ENCODE results near the gene MPPED1.

The MPPED1 gene

DNA sequence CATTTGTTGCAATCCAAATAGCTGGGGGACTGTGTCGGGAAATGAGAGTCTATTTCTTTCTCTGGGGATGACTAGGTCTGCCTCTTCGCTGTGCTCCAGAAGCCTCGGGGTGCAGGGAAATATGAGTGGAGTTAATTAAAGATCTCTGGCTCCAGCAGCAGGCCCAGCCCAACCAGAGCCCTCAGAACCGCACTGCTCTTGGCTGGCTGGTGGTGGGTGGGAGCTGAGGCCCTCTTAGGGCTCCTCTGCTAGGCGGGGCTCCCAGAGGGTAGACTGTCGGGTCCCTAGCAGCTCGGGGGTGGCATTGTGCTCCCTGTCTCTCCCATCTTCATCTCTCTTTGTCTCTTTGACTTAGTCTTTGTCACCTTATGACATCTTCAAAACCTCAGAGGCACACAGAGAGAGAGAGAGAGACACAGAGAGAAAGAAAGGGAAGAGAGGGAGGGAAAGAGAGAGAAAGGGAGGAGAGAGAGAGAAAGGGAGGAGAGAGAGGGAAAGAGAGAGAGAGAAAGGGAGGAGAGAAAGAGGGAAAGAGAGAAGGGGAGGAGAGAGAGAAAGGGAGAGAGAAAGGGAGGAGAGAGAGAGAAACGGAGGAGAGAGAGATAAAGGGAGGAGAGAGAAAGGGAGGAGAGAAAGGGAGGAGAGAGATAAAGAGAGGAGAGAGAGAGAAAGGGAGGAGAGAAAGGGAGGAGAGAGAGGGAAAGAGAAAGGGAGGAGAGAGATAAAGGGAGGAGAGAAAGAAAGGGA lies 20.2 kb downstream of the MPPED1 start:
- Mint-ChIP-seq H3K27me3 (ENCODE audit: low read depth, poor library complexity) (peaks cover 50% of the 10 kb centered on the region), H3K4me1 (peaks cover 12% of the 10 kb centered on the region), H3K4me3 (no peak overlapping the region), H3K9me3 (no peaks in the 10 kb centered on the region), H3K27ac (no peak overlapping the region), H3K36me3 (ENCODE audit: low read depth) (no peaks in the 10 kb centered on the region)
- no peak for DNase-seq
- TF ChIP-seq, protein P1, sequence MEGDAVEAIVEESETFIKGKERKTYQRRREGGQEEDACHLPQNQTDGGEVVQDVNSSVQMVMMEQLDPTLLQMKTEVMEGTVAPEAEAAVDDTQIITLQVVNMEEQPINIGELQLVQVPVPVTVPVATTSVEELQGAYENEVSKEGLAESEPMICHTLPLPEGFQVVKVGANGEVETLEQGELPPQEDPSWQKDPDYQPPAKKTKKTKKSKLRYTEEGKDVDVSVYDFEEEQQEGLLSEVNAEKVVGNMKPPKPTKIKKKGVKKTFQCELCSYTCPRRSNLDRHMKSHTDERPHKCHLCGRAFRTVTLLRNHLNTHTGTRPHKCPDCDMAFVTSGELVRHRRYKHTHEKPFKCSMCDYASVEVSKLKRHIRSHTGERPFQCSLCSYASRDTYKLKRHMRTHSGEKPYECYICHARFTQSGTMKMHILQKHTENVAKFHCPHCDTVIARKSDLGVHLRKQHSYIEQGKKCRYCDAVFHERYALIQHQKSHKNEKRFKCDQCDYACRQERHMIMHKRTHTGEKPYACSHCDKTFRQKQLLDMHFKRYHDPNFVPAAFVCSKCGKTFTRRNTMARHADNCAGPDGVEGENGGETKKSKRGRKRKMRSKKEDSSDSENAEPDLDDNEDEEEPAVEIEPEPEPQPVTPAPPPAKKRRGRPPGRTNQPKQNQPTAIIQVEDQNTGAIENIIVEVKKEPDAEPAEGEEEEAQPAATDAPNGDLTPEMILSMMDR (IDR thresholded peaks at IDR 0.05): no peak

DNA sequence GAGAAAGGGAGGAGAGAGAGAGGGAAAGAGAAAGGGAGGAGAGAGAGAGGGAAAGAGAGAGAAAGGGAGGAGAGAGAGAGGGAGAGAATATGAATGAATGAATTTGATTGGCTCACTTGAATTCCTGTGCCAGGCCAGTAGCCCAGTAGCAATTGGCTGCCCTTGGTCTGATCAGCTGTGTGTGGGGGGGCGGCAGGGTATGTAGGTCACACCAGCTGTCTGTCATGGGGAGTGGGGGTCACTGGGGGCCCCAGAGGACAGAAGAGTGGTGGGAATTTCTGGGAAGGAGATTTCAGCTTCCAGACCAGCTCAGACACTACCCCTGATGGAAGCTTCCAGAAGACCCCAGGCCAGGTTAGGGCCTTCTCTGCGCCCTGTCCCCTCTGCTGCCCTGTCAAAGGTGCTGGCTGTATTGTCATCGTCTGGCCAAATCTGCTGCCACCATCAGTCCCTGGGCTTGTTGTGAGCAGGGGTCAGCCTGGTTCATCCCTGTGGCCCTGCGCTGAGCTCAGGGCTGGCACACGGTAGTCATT lies 21.1 kb downstream of the MPPED1 start:
- H3K4me3 Mint-ChIP-seq: no peak overlapping the region
- no peak for DNase-seq
- H3K27ac Mint-ChIP-seq: no peak overlapping the region
- no peaks in the 10 kb centered on the region for H3K36me3 Mint-ChIP-seq (ENCODE audit: low read depth)
- H3K27me3 Mint-ChIP-seq (ENCODE audit: low read depth, poor library complexity): peaks cover 49% of the 10 kb centered on the region
- TF ChIP-seq, protein P1 (IDR thresholded peaks at IDR 0.05): no peak
- H3K4me1 Mint-ChIP-seq: peaks cover 10% of the 10 kb centered on the region
- no peaks in the 10 kb centered on the region for H3K9me3 Mint-ChIP-seq

DNA sequence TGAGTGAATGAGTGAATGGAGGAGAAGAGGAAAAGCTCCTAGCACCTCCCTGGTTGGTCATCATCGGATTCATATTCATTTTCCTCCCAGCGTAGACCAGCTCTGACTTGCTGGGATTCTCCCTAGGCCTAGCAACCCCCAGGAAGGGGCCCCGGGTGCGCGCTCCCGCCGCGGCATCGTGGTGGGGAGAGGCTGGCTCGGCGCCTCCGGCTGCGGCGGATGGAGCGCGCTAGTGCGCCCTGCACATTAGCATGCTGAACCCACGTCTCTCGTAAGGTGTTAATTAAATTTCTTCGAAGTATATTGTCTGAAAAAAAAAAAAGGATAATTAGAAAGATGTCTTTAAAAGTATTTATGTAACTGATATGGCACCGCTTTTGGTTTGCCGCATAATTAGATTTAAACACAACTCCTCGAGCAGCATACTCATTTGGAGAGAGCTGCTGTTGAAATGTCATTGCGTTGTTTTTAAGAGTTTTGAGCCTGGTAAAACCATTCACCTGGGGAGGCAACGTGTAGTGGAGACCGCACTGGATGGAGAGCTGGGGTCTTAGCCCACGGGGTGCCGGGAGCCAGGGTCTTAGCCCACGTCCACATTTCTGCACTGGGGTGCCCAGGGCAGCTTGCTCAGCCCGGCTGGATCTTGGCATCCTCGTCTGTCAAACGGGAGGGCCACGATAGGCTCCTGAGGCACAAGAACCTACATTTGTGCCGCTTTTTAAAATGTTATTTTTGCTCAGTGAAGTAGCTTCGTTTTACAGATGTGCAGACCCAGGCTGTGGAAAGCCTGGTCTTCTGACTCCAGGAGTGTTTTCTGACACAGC lies 21.8 kb downstream of the MPPED1 start:
- peaks cover 7% of the 10 kb centered on the region for H3K4me1 Mint-ChIP-seq
- no peak overlapping the region for H3K27ac Mint-ChIP-seq
- no peak overlapping the region for H3K4me3 Mint-ChIP-seq
- TF ChIP-seq, protein P1 (IDR thresholded peaks at IDR 0.05): no peak
- peaks cover 52% of the 10 kb centered on the region for H3K27me3 Mint-ChIP-seq (ENCODE audit: low read depth, poor library complexity)
- H3K36me3 Mint-ChIP-seq (ENCODE audit: low read depth): no peaks in the 10 kb centered on the region
- H3K9me3 Mint-ChIP-seq: no peaks in the 10 kb centered on the region
- no peak for DNase-seq

DNA sequence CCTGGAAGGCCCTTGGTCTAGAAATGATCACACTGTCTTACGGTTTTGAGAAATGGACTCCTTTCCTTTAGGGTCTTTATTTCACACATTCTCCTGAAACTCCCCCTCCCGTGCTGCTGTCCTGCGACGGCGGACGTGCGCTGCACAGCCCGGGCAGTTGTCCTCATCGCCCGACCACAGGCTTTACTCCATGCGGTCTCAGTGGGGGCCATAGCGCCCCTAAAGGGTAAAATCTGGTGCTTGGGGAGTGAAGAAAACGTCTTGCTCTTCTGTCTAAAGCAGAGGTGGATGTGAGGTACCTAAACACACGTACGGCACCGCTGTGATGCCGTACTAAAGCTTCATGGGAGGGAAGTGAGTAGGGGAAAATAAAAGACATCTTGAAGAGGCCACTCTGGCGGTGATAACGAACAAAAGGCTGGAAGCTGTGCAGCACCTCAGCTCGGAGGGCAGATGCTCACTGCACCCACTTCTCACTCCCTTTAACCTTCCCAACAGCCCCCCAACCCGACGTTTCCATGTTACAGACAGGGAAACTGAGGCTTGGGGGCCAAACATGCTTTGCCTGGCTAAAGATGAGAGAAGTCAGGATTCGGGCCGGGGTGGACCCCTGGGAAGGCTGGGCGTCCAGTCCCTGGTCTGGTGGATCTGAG lies 22.6 kb downstream of the MPPED1 start:
- Mint-ChIP-seq H3K27me3 (ENCODE audit: low read depth, poor library complexity) (peaks cover 51% of the 10 kb centered on the region), H3K36me3 (ENCODE audit: low read depth) (no peaks in the 10 kb centered on the region), H3K9me3 (no peaks in the 10 kb centered on the region)

DNA sequence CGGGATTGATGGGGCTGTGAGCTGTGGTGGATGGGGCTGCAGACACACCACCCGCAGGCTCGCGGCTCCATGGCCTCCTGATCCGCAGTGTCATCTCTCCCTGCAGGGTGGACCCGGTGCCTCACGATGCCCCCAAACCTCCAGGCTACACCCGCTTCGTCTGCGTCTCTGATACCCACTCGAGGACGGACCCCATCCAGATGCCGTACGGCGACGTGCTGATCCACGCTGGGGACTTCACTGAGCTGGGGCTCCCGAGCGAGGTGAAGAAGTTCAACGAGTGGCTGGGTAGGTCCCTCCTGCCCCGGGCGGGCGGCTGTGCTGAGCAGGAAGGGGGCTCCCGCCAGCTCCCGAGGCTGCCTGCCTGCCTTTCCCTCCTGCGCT lies 23.1 kb downstream of the MPPED1 start:
- peaks cover 5% of the 10 kb centered on the region for H3K4me1 Mint-ChIP-seq
- H3K27me3 Mint-ChIP-seq (ENCODE audit: low read depth, poor library complexity): peaks cover 50% of the 10 kb centered on the region
- TF ChIP-seq, protein P1 (IDR thresholded peaks at IDR 0.05): no peak
- H3K4me3 Mint-ChIP-seq: no peak overlapping the region
- DNase-seq: no peak
- H3K36me3 Mint-ChIP-seq (ENCODE audit: low read depth): no peaks in the 10 kb centered on the region
- no peaks in the 10 kb centered on the region for H3K9me3 Mint-ChIP-seq
- no peak overlapping the region for H3K27ac Mint-ChIP-seq

More for the DNA sequence above, 22.6 kb downstream of the MPPED1 start:
- H3K27ac Mint-ChIP-seq: no peak overlapping the region
- DNase-seq: no peak
- peaks cover 2% of the 10 kb centered on the region for H3K4me1 Mint-ChIP-seq
- TF ChIP-seq, protein P1 (IDR thresholded peaks at IDR 0.05): no peak
- H3K4me3 Mint-ChIP-seq: no peak overlapping the region
